CD4-positive, alpha-beta T cell treated with Interleukin-21 for 1 hour (primary cell): ENCODE measurements around the gene EIF2S1.
A peak's percentile ranks its signal among the peaks of the same experiment; 100 is the strongest.
"Not testable (repeated sequence)": the region's sequence is repeated elsewhere in the genome, so short reads cannot be mapped to it uniquely, and the experiment has no call there.

Experiments used
- DNase-seq: peaks from one replicate; pipeline ENCODE4 v3.0.0-alpha.2; 2020

EIF2S1 gene

DNA sequence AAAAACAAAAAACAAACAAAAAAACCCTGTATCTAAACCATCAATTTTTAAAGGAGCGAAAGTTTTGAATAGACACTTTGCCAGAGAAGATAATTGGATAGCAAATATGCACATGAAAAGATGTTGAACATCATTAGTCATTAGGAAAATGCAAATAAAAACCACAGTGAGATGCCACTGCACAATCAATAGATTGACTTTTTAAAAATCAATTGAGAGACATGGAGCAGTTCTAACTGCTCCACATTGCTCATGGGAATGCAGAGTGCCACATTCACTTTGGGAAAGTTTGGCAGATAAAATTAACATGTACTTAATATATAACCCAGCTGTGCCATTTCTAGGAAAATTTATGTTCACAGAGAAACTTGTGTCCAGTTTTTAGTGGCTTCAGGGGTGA, 12.7 kb downstream of the EIF2S1 start:
- no peak for DNase-seq

DNA sequence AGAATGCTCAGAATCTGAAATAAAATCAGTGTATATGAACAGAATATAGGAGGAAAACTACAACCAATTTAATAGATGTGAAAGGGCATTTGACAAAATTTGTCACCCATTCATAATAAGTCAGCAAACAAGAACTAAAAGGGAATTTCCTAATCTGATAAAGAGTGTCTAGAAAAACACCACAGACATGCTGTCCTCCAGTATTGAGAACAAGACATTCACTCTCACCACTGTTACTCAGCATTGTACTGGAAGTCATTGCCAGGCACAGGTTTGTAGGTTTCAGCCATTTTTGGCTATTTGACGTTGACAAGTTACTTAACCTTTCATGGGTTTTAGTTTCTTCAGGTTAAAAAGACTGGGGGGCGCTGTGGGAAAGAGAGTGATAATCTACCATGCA, 13.2 kb downstream of the EIF2S1 start:
- no peak for DNase-seq

DNA sequence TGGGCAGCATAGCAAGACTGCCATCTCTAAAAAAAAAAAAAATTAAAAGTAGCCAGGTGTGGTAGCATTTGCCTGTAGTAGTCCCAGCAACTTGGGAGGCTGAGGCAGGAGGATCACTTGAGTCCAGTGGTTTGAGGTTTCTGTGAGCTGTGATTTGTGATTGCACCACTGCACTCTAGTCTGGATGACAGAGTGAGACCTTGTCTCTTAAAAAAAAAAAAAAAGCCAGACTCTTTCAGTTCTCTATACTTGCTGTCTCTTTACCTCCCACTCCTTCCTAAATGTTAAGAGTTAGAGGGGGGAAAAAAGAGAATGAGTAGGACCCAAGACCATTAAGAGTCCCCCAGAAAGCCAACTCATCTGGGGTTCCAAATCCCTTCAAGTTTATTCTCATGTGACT, 17.8 kb downstream of the EIF2S1 start:
- DNase-seq, result no peak

DNA sequence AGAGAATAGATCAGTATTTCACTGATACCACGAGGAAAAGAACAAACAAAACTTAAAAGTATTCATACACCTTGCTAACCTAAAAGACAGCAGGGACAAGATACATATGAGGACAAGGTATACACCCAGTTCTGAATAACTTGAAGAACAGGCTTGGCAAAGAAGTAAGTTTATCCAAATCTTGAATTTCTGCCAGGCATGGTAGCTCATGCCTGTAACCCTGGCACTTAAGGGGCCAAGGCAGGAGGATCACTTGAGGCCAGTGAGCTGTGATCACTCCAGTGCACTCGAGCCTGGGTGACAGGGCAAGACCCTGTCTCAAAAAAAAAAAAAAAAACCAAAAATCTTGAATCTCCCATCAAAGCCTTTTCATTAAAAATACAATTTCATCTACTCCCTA, 25.0 kb downstream of the EIF2S1 start:
- no peak for DNase-seq

DNA sequence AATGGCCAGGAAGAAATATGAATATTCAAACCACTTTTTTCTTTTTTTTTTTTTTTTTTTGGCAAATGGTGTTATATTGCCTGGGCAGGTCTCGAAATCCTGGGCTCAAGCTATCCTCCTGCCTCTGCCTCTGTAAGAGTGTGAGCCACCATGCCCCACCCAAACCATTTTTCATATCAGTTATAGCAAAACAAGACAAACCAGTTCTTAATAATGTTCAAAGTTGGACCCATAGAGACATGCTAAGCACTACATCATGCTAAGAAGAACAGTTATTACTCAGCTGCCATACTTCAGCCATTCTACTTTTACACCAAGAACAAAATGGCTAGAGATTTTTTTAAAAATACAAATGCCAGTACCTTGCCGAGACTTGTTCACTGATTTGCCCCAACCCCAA, 25.5 kb downstream of the EIF2S1 start:
- DNase-seq, result no peak

DNA sequence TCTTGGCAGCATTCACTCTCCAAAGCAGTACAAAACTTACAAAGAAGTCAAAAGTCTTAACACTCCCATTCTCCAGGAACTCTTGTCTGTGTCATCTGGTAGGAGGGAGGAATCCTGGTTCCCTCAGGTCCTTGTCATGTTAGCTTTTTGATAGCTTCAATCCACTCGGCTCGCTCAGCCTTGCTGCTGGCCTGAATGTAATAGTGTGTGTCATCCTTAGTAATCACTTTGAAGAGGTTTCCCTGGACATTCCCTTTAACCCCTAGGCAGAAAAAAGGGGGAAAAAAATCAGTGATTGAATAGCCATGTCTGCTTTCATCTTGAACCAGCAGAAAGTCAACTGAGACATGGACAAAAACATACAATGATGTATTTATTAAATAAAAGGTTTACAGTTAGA, 27.1 kb downstream of the EIF2S1 start:
- no peak for DNase-seq

DNA sequence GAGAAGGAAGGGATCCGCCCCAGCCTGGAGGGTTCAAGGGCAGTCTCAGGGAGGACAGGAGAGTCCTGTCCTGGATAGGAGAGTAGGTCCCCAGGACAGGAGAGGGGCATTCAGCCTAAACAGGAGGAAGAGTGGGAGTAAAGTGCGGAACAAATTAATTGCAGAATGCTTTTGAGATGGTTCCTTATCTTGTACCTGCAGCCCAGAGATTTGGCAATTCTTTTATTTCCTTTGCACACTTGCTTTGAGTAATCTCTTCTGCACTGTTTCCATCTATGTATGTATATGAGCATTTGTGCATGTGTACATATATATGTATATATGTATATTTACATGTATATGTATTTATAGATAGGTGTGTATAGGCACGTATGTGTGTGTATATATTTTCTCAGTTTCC, 29.1 kb downstream of the EIF2S1 start:
- no peak for DNase-seq

DNA sequence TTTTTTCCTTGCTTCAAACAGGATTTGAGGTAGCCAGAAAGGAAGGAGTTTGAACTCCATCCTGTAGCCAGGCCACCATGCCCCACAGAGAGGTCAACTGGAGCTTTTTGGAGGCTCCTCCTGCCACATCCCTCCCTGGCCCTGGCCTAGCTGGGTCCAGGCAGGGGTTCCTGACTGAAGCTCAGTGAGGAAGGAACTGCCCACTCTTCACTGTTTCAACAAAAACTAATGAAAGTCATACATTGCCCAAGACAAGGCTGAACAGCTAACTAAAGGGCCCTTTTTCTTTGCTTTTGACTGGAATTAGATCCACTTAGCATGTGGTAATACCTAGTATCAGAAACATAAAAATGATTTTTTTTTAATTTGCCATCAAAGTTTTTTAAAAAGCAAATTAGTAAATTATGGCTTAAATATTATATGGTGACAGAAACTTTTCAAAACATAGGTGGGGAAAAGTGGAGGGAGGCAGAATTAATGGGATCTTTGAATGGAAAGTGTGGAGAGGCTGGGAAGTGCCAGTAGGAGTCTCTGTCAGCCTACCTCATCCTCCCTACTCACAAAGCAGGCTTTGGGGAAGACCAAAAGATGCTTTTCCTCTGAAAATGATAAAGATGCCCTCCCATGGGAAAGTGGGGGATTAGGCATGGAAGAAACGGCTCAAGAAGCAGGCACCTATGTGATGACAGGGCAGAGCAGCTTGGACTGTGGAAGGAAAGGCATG, 29.8 kb downstream of the EIF2S1 start:
- no peak for DNase-seq

DNA sequence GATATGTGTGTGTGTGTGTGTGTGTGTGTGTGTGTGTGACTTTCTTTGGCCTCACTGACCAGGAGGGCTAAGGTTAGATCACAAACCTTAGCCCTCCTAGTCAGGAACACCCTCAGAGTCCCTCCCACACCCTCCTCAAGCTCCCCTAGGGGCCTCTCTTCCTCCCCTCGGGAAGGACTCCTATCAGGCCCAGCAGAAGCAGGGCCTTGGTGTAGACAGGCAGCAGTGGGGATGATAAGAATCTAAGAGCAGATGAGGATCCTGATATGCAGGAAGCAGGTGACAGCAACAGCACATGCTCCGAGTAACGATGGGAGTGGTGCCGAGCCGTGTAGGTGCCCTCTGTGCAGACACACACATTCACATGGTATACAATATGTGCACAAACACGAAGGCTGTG, 31.1 kb downstream of the EIF2S1 start:
- no peak for DNase-seq

DNA sequence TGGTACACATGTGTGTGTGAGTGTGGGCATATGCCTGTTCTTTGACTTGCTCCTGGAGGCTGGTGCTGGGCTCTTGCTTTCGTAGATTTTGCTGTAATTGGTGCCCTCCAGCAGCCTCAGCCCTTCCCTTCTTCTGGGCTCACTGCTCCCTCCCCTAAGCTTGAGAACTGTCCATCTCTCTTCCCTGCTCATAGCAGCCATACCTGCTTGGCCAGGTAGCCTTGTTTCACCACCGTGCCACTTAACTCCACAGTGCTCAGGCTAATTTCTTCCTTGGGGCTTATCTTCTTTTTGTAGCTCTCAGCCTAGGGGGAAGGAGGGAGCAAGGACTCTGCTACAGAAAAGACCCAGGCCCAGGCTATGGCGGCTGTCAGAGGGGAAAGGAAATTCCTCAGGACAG, 32.0 kb downstream of the EIF2S1 start:
- no peak for DNase-seq

DNA sequence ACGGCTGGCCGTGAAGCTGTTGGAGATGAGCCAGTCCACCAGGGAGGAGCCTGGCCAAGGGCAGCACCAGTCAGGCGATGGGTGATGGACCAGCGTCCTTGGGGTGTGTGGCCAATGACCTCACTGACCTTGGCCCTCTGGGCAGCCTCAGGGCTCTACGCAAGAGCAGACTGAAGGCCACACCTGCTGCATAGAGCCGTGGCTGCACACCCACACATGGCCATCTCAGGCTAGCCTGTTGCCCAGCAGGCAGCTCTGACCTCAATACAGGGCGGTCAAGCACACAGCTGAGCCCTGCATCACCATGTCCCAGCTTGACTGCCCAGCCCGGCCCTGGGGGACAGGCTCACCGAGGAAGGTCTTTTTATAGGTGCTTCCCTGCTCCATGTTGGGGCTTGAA, 32.7 kb downstream of the EIF2S1 start:
- no peak for DNase-seq

DNA sequence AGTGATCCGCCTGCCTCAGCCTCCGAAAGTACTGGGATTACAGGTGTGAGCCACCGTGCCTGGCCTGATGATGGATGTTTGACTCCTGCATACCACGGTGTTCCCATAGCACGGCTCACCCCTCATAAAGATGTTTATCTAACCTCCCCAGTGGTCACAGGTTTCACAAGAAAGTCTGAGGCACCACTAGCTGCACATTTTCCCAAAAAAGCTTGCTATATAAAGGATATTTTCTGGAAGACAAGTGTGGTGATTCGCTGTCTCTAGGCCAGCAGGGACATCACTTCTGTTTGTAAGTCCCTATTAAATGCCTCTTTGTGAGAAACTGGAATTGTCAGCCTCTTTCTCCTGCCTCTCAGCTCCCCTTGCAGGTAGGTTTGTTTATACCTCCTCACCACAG, 33.6 kb downstream of the EIF2S1 start:
- DNase-seq, result no peak

DNA sequence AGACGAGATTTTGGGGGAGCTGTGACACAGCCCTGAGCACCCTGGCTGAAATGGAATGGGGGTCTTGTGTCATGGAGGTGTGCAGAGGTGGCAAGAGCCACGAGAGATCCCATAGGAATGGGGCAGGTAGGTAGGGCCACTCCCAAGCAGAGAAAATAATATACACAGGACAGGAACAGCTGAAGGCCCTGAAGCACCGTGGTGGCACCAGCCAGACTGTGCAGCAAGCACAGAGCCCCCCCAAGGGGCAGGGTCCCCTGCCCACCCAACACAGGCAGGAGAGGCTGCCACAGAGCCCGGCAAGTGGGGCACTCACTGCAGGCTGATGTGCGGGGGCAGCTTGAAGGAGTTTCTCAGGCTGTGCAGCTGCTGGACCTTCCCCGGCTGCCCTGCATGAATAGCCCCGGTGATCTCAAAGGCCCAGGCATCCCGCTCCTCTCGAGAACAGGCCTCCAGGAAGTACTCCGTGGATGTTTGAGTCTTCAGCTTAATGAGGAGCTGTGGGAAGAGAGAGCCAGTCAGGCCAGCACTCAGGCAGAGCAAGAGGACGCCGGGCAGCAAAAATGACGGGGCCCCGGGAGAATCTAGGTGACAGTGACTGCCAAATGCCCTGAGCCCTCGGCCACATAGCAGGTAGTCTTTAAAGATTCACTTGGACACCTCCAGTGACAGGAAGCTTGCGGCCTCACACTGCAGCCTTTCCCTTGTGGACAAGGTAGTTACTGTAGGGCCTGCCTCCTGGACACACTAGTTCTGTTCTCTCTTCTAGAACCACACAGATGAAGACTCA, 35.2 kb downstream of the EIF2S1 start:
- no peak for DNase-seq

DNA sequence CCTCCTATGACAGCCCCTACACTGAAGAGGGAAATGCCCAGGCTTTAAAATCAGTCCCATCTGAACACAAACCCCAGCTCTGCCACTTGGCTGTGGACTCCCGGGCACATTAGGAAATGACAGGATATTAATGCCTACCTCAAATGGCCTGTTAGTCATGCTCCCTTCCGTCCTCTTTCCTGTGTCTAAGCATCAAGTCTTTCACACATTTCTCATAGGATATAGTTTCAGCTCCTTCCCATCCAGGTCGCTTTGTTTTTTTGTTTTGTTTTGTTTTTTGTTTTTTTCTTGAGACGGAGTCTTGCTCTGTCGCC, 35.7 kb downstream of the EIF2S1 start:
- DNase-seq, result no peak

DNA sequence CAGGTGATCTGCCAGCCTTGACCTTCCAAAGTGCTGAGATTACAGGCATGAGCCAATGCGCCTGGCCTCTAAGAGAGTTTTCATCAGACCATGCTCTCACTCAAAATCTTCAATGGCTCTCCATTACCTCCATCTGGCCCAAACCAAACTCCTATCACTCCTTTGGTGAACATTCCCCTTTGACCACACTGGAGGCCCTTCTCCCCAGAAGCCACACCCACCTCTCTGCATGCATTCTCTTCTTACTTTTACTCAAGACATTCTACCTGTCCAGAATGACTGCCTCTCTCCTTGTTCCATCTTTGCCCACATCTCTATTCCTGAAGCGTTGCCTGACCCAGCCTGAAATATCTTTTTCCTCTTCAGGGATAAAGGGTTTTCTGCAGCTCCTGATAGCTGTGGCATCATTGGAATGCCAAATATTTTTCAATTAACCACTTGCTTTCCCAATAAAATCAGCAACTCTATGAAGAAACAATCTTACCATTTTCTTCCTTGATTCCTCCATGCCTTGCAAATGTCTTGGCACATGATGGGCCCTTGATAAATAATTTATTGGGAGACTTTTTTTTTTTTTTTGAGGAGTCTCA, 36.3 kb downstream of the EIF2S1 start:
- no peak for DNase-seq

DNA sequence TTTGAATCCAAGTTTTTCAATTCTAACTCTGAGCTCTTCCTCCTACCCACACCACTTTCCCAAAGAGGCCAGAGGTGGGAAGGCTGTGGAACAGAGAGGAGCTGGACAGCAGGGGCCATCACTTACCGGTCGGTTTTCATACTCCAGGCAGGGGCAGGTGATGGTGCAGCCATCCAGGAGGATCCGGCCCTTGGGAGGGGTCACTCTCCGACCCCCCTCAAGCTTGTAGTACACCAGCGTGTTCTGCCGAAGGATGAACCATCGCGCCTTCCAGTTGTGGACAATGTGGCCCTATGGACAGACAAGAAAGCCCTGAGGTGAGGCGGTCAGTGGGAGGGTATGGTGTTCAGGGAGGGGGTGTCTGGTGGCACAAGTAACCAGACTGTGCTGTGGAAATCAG, 37.4 kb downstream of the EIF2S1 start:
- DNase-seq, result no peak

DNA sequence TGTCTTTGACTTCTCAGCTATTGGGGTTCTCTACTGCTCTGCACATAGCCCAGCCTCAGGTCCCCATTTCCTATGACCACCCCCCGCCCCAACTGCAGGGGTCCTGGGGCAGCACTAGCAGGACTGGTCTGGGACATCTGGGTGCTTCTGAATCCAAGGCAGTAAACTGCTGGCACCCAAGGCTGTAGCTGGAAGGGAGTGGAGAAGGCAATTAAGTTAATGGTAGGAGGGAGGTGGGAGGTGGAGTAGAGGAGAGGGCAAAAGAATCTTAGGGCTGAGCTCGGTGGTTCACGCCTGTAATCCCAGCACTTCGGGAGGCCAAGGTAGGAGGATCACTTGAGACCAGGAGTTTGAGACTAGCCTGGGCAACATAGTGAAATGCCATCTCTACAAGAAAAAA, 40.3 kb downstream of the EIF2S1 start:
- no peak for DNase-seq

DNA sequence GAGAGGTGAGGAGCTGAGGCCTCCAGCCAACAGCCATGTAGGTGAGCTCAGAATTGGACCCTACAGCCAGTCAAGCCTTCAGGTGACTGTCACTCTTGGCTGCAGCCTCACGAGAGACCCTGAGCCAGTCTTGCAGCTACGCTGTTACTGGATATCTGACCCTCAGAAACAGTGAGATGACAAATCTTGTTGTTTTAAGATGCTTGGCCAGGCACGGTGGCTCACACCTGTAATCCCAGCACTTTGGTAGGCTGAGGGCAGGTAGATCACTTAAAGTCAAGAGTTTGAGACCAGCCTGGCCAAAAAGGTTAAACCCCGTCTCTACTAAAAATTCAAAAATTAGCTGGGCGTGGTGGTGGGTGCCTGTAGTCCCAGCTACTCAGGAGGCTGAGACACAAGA, 45.6 kb downstream of the EIF2S1 start:
- DNase-seq, result no peak

DNA sequence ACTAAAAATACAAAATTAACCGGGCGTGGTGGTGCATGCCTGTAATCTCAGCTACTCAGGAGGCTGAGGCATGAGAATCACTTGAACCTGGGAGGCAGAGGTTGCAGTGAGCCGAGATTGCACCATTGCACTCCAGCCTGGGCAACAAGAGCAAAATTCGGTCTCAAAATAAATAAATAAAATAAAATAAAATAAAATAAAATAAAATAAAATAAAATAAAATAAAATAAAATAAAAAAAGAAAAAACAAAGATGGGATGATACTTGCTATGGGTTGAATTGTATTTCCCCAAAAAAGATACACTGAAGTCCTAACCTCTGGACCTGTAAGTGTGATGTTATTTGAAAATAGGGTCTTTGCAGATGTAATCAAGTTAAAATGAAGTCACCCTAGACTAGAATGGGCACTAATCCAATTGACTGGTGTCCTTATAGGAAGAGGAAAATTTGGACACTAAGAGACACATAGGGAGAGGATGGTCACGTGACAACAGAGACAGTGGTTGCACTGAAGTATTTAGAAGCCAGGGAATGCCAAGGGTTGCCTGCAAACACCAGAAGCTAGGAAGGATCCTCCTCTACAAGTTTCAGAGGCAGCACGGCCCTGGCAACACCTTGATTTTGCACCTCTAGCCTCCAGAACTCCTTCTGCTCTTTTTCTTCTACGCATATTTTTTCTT, 48.1 kb downstream of the EIF2S1 start:
- not testable (repeated sequence) for DNase-seq

DNA sequence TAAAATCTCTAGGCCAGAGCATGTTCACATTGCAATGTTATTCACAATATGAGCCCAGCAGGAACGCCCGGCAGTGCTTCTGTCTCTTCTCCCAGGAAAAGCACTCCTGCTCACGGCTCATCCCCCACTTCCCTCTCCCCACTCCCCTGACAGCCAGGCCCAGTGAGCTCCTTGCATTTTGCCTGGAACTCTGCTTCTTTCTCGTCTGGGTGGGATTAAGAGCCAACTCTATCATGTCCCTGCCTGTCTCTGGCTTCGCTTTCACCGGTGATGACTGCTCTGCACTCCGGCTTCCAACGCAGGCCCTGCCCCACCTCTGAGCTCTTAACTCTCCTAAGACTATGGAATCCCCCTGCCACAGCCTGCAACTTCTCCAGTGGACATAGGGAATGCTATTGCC, 49.3 kb downstream of the EIF2S1 start:
- no peak for DNase-seq

DNA sequence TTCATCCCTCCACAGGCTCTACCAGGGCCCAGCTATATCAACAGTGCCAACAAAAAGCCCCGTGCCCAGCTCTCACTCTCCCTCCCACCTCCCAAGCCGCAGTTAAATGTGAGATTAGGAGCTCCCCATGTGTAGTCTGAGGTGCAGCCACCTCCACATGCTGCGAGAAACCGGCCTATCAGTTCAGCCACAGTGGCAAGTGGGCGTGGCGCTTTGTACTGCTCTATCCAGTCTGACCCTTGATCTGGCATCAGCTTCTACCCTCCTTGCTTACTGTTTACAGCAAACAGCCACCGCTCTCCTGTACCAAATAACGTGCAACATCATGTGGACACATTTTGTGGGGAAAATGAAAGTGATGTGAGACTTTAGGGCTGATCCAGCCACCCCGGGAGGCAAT, 50.2 kb downstream of the EIF2S1 start:
- DNase-seq, result no peak

DNA sequence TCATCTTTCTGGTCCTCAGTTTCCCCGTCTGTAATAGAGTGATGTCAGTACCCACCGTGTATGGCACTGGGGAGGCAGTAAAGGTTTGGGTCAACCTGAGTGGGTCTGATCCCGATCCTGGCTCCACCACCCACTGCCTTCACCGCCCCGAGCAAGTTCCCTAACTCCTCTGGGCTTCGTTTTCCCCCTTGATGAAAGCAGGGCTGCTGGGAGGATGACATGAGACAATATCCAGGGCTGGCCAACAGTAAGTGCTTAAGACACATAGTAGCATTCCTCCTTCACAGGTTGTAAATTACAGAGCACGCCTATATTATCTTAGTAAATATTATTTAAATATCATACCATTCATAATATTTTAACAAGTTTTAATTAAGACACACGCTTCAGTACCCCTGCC, 51.2 kb downstream of the EIF2S1 start:
- DNase-seq, result no peak

DNA sequence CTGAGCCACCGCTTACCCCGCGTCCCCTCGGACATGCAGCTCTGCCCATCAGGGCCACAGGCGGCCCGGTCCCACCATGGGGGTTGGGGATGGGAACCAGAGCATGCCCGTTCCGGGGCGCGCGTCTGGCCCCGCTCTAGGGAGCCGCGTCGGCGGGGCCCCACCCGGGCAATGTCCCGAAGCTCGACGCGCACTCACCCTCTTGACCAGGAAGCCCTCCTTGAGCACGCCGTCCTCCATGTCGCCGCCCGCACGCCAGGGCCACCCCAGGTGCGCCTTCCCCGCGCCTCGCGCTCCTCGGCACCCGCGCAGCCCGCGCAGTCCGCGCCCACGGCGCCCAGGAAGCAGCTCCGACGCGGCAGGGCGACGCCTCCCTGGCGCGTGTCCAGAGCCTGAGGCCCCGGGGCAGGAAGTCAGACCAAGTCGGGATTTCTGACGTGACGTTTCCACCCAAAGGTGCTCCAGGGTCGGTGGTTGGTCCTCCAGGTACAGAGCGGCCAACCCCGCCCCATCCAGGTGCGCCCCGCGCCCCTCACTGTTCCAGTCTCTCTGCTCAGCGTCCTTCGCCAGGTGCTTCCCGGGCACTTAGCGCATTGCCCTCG, 51.8 kb downstream of the EIF2S1 start, which contains the start of gene PLEK2:
PLEK2 (minus strand) TSS at position 346 of the 602 bp plus-strand sequence; CDS start at position 240, 106 bp downstream.
- peak; percentile 60 for DNase-seq
